Cardiac muscle cell (in vitro differentiated cells and primary cell): ENCODE measurements around the gene SIVA1. TPM values are rescaled to one million over a fixed set of nuclear protein-coding genes. Genes with fewer than 3 reads are reported as not detected.

ENCODE experiments used
- DNase-seq, 2 donors: peaks; one replicate each; pipeline versions ENCODE4 v3.0.0 to v3.0.0-alpha.2; 2010 to 2017; ENCODE audit warnings: low read depth in 1 of 2, low spot score in 1 of 2
- H3K27ac ChIP-seq: fragments of 200-600 bp; sonication (generic); 2 replicates; pipeline ENCODE4 v1.5.1; 2016
- H3K27me3 ChIP-seq: fragments of 200-600 bp; sonication (generic); 2 replicates; pipeline ENCODE4 v1.6.0; 2016; ENCODE audit warnings: control low read depth
- H3K36me3 ChIP-seq: fragments of 200-600 bp; sonication (generic); 2 replicates; pipeline ENCODE4 v1.5.1; 2016; ENCODE audit warnings: control low read depth
- H3K4me1 ChIP-seq: fragments of 200-600 bp; sonication (generic); 2 replicates; pipeline ENCODE4 v1.8.1; 2017; ENCODE audit warnings: low read depth, mild to moderate bottlenecking, mixed run types
- H3K4me3 ChIP-seq: fragments of 200-600 bp; sonication (generic); 2 replicates; pipeline ENCODE4 v1.5.1; 2016; ENCODE audit warnings: mild to moderate bottlenecking
- H3K9me3 ChIP-seq: fragments of 200-600 bp; sonication (generic); 2 replicates; pipeline ENCODE4 v1.5.1; 2017; ENCODE audit warnings: low read depth, mild to moderate bottlenecking, control low read depth
- polyA plus RNA-seq: library from polyadenylated mRNA; unstranded; fragments of >200 nt; fragmentation: Nextera tagmentation; extraction: Ambion mirVana; gene quantifications from 2 replicates; pipeline ENCODE4 v1.2.1, GENCODE V29; 2016
- total RNA-seq: library from RNA; depleted of rRNA; stranded (reverse); fragments of >200 nt; gene quantifications from 2 replicates; pipeline ENCODE4 v1.2.3, GENCODE V29; 2016
- TF ChIP-seq, protein P1 (sequence below): IDR thresholded peaks from 2 replicates; pipeline ENCODE4 v1.5.1; 2012; ENCODE audit warnings: low read depth, mild to moderate bottlenecking, low read length

The SIVA1 gene
- total and polyA plus RNA-seq, 2 experiments from 2014 or later, result 145 to 278 TPM

DNA sequence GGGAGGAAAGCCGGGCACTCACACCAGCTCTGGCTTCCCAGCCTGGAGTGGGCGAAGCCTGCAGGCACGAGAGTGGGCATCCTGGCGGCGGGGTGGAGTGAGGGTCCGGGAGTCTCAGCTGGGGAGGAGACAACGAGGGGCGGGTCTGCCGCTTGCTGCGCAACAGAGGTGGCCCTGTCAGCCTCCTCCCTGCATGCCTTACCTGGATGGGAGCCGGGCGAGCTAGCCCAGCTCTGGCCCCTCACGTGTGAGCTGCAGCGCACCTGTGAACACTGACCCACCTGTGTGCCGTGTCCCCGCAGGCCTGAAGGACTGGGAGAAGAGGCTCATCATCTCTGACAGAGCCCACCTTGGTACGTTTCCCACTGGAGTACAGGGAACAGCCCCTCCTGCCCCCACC lies 13.9 kb upstream of the SIVA1 start:
- no peak overlapping the region for H3K27ac ChIP-seq
- no peaks in the 10 kb centered on the region for H3K4me1 ChIP-seq
- no peak for DNase-seq
- H3K27me3 ChIP-seq, result no peaks in the 10 kb centered on the region
- H3K9me3 ChIP-seq, result no peaks in the 10 kb centered on the region
- no peak overlapping the region for H3K4me3 ChIP-seq
- TF ChIP-seq, protein P1, sequence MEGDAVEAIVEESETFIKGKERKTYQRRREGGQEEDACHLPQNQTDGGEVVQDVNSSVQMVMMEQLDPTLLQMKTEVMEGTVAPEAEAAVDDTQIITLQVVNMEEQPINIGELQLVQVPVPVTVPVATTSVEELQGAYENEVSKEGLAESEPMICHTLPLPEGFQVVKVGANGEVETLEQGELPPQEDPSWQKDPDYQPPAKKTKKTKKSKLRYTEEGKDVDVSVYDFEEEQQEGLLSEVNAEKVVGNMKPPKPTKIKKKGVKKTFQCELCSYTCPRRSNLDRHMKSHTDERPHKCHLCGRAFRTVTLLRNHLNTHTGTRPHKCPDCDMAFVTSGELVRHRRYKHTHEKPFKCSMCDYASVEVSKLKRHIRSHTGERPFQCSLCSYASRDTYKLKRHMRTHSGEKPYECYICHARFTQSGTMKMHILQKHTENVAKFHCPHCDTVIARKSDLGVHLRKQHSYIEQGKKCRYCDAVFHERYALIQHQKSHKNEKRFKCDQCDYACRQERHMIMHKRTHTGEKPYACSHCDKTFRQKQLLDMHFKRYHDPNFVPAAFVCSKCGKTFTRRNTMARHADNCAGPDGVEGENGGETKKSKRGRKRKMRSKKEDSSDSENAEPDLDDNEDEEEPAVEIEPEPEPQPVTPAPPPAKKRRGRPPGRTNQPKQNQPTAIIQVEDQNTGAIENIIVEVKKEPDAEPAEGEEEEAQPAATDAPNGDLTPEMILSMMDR, result no peak
- peaks cover 5% of the 10 kb centered on the region for H3K36me3 ChIP-seq

DNA sequence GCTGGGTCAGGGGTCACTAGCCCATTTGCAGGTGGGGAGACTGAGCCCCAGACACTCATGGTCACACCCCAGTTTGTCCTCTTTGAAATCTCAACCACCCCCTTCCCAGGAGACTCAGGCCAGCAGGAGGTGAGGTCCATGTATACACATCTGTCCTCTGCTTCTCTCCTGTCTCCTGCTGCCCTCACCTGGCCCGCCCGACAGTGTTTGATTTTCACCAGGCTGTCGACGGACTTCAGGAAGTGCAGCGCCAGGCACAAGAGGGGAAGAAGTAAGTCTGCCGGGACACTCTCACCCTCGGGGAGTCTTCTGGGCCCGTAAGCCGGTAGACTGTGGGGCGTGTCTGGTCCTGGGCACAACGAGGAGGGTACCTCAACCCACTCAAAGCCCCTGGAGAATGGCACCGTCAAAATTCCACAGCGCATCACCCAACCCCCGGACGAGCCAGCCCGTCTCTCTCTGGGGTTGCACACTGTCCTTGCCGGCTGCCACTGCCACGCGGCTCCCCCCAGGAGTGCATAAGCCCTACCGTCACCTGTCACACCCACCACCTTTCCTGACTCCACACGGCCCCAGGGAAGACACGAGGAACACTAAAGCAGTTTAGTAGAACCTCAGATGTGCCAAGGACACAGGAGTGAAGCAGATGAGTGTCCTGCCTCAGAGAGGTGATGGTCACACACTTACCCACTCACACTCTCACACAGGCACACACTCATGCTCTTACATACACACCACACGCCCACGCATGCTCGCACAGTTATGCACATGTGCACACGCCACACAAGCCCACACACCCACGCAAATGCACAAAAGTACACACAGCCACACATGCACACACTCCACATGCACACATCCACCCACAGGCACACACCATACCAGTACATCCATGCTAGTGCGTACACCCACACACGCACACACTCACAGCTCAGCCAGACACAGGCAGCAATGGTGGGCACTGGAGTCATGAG lies 13.1 kb upstream of the SIVA1 start:
- DNase-seq, result no peak
- TF ChIP-seq, protein P1, result no peak
- Histone ChIP-seq H3K4me1 (no peaks in the 10 kb centered on the region), H3K27me3 (no peaks in the 10 kb centered on the region), H3K9me3 (no peaks in the 10 kb centered on the region), H3K4me3 (no peak overlapping the region), H3K27ac (no peak overlapping the region), H3K36me3 (peaks cover 5% of the 10 kb centered on the region)

DNA sequence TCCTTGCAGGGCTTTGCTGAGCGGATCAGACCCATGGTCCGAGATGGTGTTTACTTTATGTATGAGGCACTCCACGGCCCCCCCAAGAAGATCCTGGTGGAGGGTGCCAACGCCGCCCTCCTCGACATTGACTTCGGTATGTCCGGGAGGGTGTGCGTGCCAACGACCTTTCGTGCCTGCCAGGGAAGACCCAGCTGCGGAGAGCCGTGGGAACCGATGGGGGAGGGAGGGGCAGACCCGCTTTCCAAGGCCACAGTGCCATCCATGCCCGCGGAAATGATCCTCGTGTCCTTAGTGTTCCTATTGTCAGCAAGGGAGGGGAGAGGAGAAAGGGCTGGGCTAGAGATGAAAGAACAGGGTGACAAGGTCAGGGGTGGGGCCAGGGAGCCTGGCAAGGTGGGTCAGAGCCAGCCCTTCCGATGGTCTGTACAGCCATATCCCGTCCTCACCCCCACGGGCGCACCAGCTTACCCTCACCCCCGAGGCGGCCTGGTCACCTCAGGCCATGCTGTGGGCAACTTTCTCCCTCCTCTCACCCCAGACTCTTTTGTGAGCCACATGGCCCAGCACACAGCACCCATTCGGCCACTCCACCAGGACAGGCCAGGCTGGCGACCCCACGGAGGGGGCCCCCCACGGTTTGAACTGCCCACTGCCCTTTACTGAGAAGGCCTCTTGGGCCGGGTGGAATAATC lies 11.7 kb upstream of the SIVA1 start:
- TF ChIP-seq, protein P1, result no peak
- Histone ChIP-seq H3K9me3 (no peaks in the 10 kb centered on the region), H3K27me3 (no peaks in the 10 kb centered on the region), H3K4me3 (no peak overlapping the region), H3K27ac (no peak overlapping the region), H3K4me1 (no peaks in the 10 kb centered on the region), H3K36me3 (peaks cover 5% of the 10 kb centered on the region)
- no peak for DNase-seq

DNA sequence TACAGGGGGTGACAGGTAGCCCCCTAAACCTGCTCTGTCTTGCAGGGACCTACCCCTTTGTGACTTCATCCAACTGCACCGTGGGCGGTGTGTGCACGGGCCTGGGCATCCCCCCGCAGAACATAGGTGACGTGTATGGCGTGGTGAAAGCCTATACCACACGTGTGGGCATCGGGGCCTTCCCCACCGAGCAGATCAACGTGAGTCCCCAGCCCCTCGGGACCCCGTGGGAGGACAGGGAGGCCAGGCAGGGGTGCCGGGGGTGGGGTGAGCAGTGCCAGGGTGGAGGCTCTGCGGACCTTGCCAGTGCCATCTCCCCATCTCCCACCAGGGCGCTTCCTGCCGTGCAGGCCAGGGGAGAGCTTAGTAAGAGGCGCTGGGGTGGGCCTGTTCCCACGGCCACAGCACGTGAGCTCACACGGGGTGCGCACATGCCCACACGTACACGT lies 11.1 kb upstream of the SIVA1 start:
- Histone ChIP-seq H3K4me1 (no peaks in the 10 kb centered on the region), H3K27me3 (no peaks in the 10 kb centered on the region), H3K36me3 (peaks cover 5% of the 10 kb centered on the region), H3K4me3 (no peak overlapping the region), H3K9me3 (no peaks in the 10 kb centered on the region), H3K27ac (no peak overlapping the region)
- TF ChIP-seq, protein P1, result no peak
- DNase-seq, result no peak

DNA sequence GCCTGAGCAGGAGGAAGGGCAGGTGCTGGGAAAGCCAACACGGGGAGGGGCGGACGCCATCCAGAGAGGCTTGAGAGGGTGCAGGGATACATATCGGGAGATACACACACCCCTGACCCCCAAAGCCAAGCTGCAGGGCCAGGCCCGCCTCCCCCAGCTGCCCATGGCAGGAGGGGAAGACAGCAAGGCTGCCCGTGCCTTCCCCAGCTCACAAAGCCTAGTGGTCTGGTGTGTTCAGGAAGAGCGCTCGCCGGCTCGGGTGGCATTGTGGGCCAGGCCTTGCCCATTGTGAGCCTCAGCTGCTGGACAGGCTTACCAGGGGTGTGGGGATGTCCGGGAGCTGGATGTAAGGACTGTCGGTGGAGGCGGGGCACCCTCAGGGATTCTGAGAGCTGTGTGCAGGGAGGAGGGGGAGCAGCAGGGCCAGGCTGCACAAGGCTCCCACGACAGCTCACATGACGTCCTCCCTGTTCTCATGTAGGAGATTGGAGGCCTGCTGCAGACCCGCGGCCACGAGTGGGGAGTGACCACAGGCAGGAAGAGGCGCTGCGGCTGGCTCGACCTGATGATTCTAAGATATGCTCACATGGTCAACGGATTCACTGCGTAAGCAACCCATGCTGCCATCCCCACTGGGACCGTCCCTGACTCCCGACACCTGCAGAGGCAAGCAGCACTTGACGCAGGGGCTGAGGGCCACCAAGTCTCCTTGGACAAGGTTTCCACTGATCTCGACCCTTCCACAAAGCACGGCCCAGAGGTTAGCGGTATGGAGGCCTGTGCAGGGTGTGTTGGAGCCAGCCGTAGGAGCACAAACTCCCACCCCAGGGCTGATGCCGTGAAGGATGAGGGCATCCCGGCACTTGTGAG lies 10.1 kb upstream of the SIVA1 start:
- peaks cover 5% of the 10 kb centered on the region for H3K36me3 ChIP-seq
- DNase-seq, result no peak
- TF ChIP-seq, protein P1, result no peak
- H3K4me3 ChIP-seq, result no peak overlapping the region
- no peak overlapping the region for H3K27ac ChIP-seq
- no peaks in the 10 kb centered on the region for H3K4me1 ChIP-seq
- H3K27me3 ChIP-seq, result no peaks in the 10 kb centered on the region
- no peaks in the 10 kb centered on the region for H3K9me3 ChIP-seq
